Pulmonary artery endothelial cell (primary cell): ENCODE measurements around the gene ANAPC4. TPM values are rescaled to one million over a fixed set of nuclear protein-coding genes. Genes with fewer than 3 reads are reported as not detected.
A peak's percentile ranks its signal among the peaks of the same experiment; 100 is the strongest.
"Not testable (repeated sequence)": the region's sequence is repeated elsewhere in the genome, so short reads cannot be mapped to it uniquely, and the experiment has no call there.

ENCODE experiments used
- DNase-seq: peaks from one replicate; pipeline ENCODE4 v3.0.0-alpha.2; 2011; ENCODE audit warnings: low read depth, low spot score
- total RNA-seq: library from RNA; depleted of rRNA; stranded (reverse); fragments of >200 nt; gene quantifications from 2 replicates; pipeline ENCODE4 v1.2.3, GENCODE V29; 2014

ANAPC4 gene, protein sequence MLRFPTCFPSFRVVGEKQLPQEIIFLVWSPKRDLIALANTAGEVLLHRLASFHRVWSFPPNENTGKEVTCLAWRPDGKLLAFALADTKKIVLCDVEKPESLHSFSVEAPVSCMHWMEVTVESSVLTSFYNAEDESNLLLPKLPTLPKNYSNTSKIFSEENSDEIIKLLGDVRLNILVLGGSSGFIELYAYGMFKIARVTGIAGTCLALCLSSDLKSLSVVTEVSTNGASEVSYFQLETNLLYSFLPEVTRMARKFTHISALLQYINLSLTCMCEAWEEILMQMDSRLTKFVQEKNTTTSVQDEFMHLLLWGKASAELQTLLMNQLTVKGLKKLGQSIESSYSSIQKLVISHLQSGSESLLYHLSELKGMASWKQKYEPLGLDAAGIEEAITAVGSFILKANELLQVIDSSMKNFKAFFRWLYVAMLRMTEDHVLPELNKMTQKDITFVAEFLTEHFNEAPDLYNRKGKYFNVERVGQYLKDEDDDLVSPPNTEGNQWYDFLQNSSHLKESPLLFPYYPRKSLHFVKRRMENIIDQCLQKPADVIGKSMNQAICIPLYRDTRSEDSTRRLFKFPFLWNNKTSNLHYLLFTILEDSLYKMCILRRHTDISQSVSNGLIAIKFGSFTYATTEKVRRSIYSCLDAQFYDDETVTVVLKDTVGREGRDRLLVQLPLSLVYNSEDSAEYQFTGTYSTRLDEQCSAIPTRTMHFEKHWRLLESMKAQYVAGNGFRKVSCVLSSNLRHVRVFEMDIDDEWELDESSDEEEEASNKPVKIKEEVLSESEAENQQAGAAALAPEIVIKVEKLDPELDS
- total RNA-seq = 22.8 and 28.0 TPM in 2 replicates

DNA sequence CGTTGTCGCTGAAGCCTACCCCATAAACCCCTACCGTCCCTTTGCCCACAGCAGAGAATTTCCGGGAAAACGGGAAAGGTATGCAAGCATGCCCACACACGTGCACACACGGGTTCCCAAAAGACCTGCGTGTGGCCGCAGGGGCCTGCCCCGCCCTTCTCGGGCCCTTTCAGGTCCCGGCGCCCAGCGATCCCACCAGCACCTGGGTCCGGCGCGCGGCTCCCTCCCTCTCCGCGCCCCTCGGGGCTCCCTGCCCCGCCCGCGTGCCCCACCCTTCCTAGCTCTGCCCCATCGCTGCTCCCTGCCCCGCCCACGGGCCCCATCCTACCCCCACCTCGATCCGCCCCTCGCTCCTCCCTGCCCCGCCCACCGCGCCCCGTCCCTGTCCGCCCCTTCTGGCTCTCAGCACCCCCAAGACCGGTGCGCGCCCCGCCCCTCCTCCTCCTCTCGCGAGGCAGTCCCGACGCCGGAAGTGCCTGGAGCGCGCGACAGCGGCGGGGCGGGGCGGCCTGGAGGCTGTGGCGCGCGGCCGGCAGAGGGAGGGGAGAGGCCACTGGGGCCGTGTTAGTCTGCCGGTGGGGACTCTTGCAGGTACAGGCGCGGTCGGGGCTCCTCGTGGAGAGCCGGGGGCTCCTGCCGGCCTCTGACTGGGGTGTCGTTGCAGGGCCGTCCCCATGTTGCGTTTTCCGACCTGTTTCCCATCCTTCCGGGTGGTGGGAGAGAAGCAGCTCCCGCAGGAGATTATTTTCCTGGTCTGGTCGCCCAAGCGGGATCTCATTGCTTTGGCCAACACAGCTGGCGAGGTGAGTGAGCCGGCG lies at the start of gene ANAPC4:
ANAPC4 (plus strand) TSS at position 510 of the 818 bp plus-strand sequence; CDS start at position 675, 165 bp downstream.
- peak; percentile 67 for DNase-seq

DNA sequence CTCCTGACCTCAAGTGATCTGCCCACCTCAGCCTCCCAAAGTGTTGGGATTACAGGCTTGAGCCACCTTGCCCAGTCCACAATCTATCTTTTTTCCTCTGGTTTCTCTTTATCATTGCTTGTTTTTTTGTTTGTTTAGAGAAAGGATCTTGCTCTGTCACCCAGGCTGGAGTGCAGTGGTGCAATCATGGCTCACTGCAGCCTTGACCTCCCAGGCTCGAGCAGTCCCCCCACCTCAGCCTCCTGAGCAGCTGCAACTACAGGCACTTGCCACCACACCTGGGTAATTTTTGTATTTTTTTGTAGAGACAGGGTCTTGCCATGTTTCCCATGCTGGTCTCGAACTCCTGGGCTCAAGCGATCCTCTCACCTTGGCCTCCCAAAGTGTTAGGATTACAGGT lies 48.6 kb upstream of the ANAPC4 start:
- not testable (repeated sequence) for DNase-seq

DNA sequence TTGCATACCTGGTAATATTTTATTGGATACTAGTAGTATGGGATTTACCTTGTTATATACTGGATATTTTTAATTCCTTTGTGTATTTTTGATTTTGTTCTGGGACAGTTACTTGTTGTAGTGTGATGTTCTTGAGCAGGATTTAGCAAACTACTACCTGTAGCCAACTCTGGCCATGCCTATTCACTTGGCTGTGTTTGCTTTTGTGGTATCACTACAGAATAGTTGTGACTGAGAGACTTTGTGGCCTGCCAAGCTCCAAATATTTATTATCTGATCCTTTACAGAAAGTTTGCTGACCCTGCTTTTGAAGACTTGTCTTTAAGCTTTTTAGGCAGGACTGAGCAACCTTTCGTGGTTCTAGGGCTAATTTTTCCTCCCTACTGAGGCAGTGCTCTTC lies 46.7 kb upstream of the ANAPC4 start:
- DNase-seq = no peak

GRCh38 chr4:25330905-25331808 lies 45.9 kb upstream of the ANAPC4 start:
- DNase-seq = no peak

DNA sequence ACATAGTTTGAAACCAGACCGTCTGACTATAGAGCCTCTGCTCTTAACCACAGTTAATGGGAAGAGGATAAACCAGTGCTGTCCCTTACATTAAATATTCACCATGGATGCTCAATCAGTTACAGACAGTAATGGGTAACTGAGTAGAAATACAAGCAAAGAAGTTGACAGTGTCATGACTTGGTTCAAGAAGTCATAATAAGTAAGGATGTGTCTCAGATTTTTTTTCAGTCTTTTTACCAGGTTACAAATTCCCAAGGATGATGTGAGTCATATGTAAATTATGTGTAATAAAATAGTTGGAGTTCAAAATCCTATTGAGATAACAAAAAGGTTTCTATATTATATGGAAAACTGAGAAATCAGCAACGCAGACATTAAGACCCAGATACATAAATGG lies 33.4 kb upstream of the ANAPC4 start:
- no peak for DNase-seq

DNA sequence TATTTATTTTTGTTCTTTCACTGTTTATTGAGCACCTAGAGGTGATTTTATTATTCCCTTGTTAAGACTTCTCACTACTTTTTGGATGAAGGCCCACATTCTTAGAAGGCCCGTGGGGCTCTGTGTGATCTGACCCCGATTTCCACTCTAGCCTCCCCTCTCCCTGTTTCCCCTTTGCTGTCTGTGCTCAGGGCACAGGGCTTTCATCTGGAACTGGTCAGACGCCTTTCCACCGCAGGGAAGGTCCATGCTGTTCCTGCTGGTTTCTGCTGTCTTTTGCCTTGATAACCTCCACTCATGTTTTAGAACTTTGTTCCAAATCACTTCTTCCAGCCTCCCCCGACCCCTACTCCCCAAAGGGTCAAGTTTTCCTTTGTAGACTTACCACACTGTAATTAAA lies 31.3 kb upstream of the ANAPC4 start:
- no peak for DNase-seq

DNA sequence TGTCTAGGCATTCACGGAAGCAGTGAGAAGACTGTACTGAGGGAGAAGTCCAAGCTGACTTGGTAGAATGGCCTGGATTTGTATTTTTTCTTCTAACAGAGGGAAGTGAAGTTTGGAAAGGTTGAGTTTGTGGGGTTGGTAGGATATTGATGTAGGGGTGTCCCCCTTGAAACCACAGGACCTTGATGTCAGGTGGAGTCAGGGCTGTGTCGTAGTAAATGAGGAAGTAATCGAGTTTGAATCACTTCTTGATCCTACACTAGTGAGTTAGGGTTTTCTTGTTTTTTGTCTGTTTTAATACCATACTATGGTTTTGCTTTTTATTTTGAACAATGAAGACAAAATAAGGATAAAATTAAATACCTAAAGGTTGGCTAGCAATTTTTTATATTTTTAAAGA lies 30.1 kb upstream of the ANAPC4 start:
- no peak for DNase-seq

GRCh38 chr4:25347473-25347872 lies 29.6 kb upstream of the ANAPC4 start:
- no peak for DNase-seq

DNA sequence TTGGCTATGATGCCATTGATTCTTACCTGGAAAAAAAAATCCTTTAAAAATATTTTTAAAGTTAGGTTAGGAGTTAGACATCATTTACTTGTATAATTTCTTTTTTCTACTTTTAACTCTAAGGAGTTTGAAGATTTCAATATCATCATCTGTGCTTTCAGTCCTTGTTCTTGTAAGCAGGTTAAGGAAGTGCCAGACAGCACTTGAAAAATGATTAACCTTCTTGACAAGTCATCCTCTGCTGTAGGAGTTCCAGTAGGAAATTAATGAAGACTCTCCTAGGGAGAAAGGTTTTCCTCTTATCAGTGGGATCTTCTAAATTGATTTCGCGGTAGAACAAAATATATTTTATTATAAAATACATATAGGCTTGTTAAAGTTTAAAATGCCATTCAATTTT lies 29.1 kb upstream of the ANAPC4 start:
- DNase-seq = no peak

DNA sequence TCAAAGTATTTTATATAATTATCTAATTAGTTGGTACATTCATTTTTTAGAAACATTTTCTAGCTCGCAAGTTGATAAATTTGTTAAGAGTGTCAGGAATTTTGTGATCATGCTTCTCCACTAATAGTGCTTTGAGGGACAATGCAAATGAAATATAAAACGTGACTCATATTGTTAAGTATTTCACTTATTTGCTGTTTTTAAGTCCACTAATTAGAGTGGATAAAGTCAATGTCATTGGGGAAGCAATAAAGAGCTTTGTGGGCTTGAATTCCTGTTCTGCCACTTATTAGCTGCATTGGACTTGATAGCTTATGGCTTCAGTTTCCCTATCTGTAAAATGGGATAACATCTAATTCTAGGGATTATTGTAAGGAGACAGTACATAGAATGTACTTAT lies 26.5 kb upstream of the ANAPC4 start:
- no peak for DNase-seq

DNA sequence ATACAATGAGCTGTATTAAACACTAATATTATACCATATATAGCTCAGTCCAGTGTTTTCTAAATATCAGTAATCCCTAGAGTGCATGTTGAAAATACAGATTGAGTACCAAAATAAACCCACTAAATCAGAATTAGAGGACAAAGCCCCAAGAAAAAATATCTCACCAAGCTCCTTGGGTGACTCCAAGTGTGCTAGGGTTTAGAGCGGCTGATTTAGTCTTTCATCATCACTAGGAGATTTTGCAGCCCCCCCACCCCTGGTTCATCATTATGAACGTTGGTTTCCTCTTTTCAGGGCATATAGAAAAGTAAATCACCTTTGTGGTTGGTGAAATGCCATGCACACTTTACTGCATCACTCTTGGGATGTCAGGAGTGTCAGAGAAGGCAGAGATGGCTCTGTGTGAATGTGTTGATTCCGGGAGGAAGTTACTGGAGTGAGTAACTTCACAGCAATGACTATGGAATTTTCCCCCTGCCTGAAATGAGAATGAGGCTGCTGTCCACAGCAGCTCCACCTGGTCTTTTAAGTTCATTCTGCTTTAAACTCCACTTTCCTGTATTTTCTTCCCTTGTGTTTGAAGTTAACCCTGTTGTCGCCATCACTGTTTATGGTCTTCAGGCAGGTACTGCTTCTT lies 25.2 kb upstream of the ANAPC4 start:
- DNase-seq = no peak

DNA sequence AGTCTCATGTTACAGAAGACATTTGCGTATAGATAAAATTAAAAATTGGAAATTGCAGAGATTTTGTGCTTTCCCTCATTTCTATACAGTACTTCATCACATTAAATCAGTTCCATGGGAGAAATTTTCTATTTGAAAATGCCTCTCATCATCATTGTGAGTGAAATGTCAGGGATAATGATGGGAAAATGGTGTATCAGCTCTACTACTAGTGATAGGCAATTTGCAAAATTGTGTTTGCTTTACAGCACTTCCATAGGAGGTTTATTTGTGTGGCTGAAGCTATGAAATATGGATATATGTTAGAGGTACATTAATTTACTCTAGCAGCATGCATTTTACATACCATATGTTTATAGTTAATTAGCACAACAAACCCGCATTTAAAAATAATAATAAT lies 21.0 kb upstream of the ANAPC4 start:
- DNase-seq = no peak

- no peak for DNase-seq
Observed at GRCh38 chr4:25358515-25359275, 18.4 kb upstream of the ANAPC4 start.

- DNase-seq = no peak
Observed at GRCh38 chr4:25361253-25361652, 15.8 kb upstream of the ANAPC4 start.

DNA sequence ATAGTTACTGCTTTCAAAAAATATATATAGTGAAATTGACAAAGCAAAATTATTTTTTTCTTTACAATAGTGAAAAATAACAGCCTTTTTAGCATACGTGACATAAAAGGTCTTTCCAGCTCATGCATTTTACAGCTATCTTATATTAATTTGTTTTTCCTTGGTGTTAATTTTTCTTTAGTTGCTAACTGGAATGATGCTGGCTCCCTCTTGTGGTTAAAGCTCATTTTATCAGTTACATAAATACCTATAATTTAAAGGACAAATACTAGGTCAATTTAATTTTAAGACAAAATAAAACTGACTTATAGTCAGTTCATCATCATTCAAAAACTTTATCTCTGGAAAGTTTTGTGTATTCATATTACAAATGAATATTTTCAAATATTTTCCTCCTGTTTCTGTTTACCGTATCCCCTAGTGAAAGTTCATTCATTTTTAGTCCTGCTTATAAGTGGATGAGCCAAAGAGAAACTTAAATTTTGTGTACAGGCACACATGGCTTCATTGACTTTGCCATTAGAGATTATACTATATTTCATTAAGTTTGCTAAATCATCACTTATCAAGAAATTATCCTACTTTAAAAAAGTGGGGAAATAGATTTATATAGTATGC lies 9.9 kb upstream of the ANAPC4 start:
- no peak for DNase-seq

DNA sequence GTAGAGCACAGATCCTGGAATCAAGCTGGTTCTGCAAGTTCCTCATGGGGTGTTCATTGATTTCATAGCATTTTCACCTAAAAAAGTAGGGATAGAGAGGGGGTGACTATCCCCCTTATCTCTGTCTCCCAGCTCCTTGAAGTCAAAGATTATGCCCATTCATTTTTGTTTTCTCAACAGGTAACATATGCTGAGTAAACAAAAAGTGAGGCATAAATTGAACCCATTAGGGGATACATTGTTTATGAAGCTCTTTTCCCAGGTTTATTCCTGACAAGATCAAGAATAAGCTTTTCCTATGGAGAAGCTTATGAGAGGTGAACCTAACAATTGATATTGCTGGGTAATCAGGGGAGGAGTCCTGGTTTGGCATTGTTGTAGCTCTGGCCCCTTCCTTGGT lies 9.2 kb upstream of the ANAPC4 start:
- DNase-seq = no peak

GRCh38 chr4:25368315-25368714 lies 8.7 kb upstream of the ANAPC4 start:
- no peak for DNase-seq

DNA sequence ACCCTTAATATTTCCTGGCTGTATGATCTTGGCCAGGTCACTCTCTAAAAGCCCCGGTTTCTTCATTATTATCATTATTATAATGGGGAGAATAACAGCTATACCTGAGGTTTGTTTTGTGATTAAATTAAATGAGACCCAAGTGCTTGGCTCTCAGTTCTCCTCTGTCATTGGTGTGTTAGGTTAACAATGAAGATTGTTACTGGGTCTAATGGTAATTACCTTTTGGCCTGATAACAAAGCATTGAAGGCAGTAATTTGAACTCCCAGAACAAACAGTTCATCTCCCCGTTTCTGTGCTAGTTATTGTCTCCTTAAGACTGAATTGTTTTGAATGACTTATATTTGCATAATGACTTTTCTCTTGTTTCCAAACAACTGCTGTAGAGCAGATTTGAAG lies 6.8 kb upstream of the ANAPC4 start:
- DNase-seq = no peak

- DNase-seq = not testable (repeated sequence)
Observed at GRCh38 chr4:25372549-25372948, 4.5 kb upstream of the ANAPC4 start.
